NT2/D1 (cell line): Measurements from ENCODE around the gene KRT38.
"Not testable (repeated sequence)": the region's sequence is repeated elsewhere in the genome, so short reads cannot be mapped to it uniquely, and the experiment has no call there.

Source experiments
- DNase-seq: peaks from one replicate; pipeline ENCODE4 v3.0.0-alpha.2; 2011; ENCODE audit warnings: low read depth, low spot score
- H3K27me3 ChIP-seq: 2 replicates; pipeline ENCODE4 v1.6.0; 2011; ENCODE audit warnings: mild to moderate bottlenecking; ENCODE audit not compliant: insufficient read length, insufficient read depth
- H3K36me3 ChIP-seq: 2 replicates; pipeline ENCODE4 v1.6.1; 2011; ENCODE audit warnings: mild to moderate bottlenecking, low read length, mixed read lengths; ENCODE audit not compliant: insufficient read depth, insufficient read length
- H3K4me1 ChIP-seq: 2 replicates; pipeline ENCODE4 v1.5.1; 2011; ENCODE audit not compliant: insufficient read depth, insufficient read length
- H3K4me3 ChIP-seq: 2 replicates; pipeline ENCODE4 v1.5.1; 2011; ENCODE audit warnings: low read depth; ENCODE audit not compliant: insufficient read length
- H3K9ac ChIP-seq: 2 replicates; pipeline ENCODE4 v1.6.0; 2011; ENCODE audit warnings: low read depth; ENCODE audit not compliant: insufficient read length
- H3K9me3 ChIP-seq: 2 replicates; pipeline ENCODE4 v1.5.1; 2011; ENCODE audit warnings: mild to moderate bottlenecking, low read length; ENCODE audit not compliant: insufficient read depth
- SUZ12 ChIP-seq: IDR thresholded peaks from 2 replicates; pipeline ENCODE4 v1.6.1; 2011; ENCODE audit not compliant: insufficient read length, insufficient read depth; ENCODE audit errors: extremely low read depth
- YY1 ChIP-seq: IDR thresholded peaks from 2 replicates; pipeline ENCODE4 v1.6.1; 2011; ENCODE audit not compliant: insufficient read length, insufficient read depth
- ZNF274 ChIP-seq: IDR thresholded peaks from 2 replicates; pipeline ENCODE4 v1.6.1; 2011; ENCODE audit warnings: mild to moderate bottlenecking, low read depth, low read length

KRT38 gene

GRCh38 chr17:41434005-41434404 is 6.8 kb downstream of the KRT38 start:
- H3K4me3 ChIP-seq, result no peak overlapping the region
- no peak for DNase-seq
- H3K4me1 ChIP-seq, result peaks cover 5% of the 10 kb centered on the region
- no peaks in the 10 kb centered on the region for H3K9me3 ChIP-seq
- H3K36me3 ChIP-seq, result no peaks in the 10 kb centered on the region
- no peaks in the 10 kb centered on the region for H3K27me3 ChIP-seq
- TF ChIP-seq SUZ12, result no peak
- no peak for TF ChIP-seq YY1
- no peak for TF ChIP-seq ZNF274
- no peak overlapping the region for H3K9ac ChIP-seq

- Histone ChIP-seq H3K4me3 (no peak overlapping the region), H3K4me1 (peaks cover 6% of the 10 kb centered on the region), H3K27me3 (no peaks in the 10 kb centered on the region), H3K36me3 (no peaks in the 10 kb centered on the region), H3K9ac (no peak overlapping the region), H3K9me3 (no peaks in the 10 kb centered on the region)
- TF ChIP-seq YY1, result no peak
- no peak for TF ChIP-seq ZNF274
- TF ChIP-seq SUZ12, result no peak
- no peak for DNase-seq
These were observed 7.2 kb downstream of the KRT38 start for GRCh38 chr17:41433586-41433985.

GRCh38 chr17:41430376-41430775 is 10.4 kb downstream of the KRT38 start:
- not testable (repeated sequence) for H3K9ac ChIP-seq, H3K4me1 ChIP-seq, H3K4me3 ChIP-seq, H3K9me3 ChIP-seq, H3K27me3 ChIP-seq, DNase-seq, H3K36me3 ChIP-seq

GRCh38 chr17:41429667-41430066 is 11.1 kb downstream of the KRT38 start:
- Histone ChIP-seq H3K36me3 (no peaks in the 10 kb centered on the region), H3K9me3 (no peaks in the 10 kb centered on the region), H3K27me3 (no peaks in the 10 kb centered on the region), H3K4me1 (peaks cover 6% of the 10 kb centered on the region), H3K9ac (no peak overlapping the region), H3K4me3 (no peak overlapping the region)
- DNase-seq, result no peak
- TF ChIP-seq YY1 (no peak), SUZ12 (no peak), ZNF274 (no peak)

- TF ChIP-seq ZNF274 (no peak), SUZ12 (no peak), YY1 (no peak)
- Histone ChIP-seq H3K4me1 (peaks cover 6% of the 10 kb centered on the region), H3K9ac (no peak overlapping the region), H3K36me3 (no peaks in the 10 kb centered on the region), H3K27me3 (no peaks in the 10 kb centered on the region), H3K4me3 (no peak overlapping the region), H3K9me3 (no peaks in the 10 kb centered on the region)
- DNase-seq, result no peak
These were observed 12.0 kb downstream of the KRT38 start for GRCh38 chr17:41428591-41429291.

GRCh38 chr17:41424111-41424635 is 16.6 kb downstream of the KRT38 start, which contains the start of gene KRT37:
Gene KRT37, minus strand, starts transcription at chr17:41424585. Its CDS starts 62 bp downstream, at chr17:41424523.
- no peak within 1 kb of the TSS for H3K4me3 ChIP-seq
- H3K9me3 ChIP-seq, result no peaks in the 10 kb centered on the region
- H3K27me3 ChIP-seq, result no peaks in the 10 kb centered on the region
- H3K4me1 ChIP-seq, result peaks cover 3% of the 10 kb centered on the region
- TF ChIP-seq ZNF274, result no peak
- TF ChIP-seq SUZ12, result no peak
- TF ChIP-seq YY1, result no peak
- DNase-seq, result no peak
- no peaks in the 10 kb centered on the region for H3K36me3 ChIP-seq
- no peak within 1 kb of the TSS for H3K9ac ChIP-seq

GRCh38 chr17:41422586-41422985 is 18.2 kb downstream of the KRT38 start:
- not testable (repeated sequence) for DNase-seq, H3K4me1 ChIP-seq, H3K9me3 ChIP-seq

GRCh38 chr17:41421617-41422016 is 19.2 kb downstream of the KRT38 start:
- Histone ChIP-seq H3K27me3 (no peaks in the 10 kb centered on the region), H3K4me3 (no peak overlapping the region), H3K36me3 (no peaks in the 10 kb centered on the region), H3K9me3 (no peaks in the 10 kb centered on the region), H3K4me1 (no peaks in the 10 kb centered on the region), H3K9ac (no peak overlapping the region)
- no peak for TF ChIP-seq SUZ12
- TF ChIP-seq YY1, result no peak
- no peak for TF ChIP-seq ZNF274
- no peak for DNase-seq

More at GRCh38 chr17:41422586-41422985, 18.2 kb downstream of the KRT38 start:
- not testable (repeated sequence) for H3K4me3 ChIP-seq, H3K9ac ChIP-seq, H3K36me3 ChIP-seq, H3K27me3 ChIP-seq
